A673 (cell line): Measurements from ENCODE around the gene FSTL4. TPM values are rescaled to one million over a fixed set of nuclear protein-coding genes. Genes with fewer than 3 reads are reported as not detected.

ENCODE experiments used
- BruUV-seq: library from RNA; stranded (reverse); fragments of 400-500 nt; replicated peaks from 2 replicates; lab custom pipeline; 2021; lab: Mats Ljungman, UMichigan
- CTCF ChIA-PET: fragments of 300-600 bp; sonication (Branson Sonifier 250); formaldehyde crosslinking; loops from one replicate; lab custom pipeline; 2022; ENCODE audit warnings: antibody characterized with exemption; lab: Charles Lee
- POLR2A ChIA-PET: fragments of 300-600 bp; sonication (Branson Sonifier 250); formaldehyde crosslinking; loops from one replicate; lab custom pipeline; 2022; ENCODE audit warnings: antibody characterized with exemption; ENCODE audit not compliant: low non-redundant PET; lab: Charles Lee
- DNase-seq: peaks from one replicate; pipeline ENCODE4 v3.0.0-alpha.2; 2015; ENCODE audit warnings: low spot score
- H3K27ac ChIP-seq: fragments of 200-600 bp; sonication (generic); 2 replicates; pipeline ENCODE4 v1.5.1; 2016; ENCODE audit warnings: mixed run types, low read depth, mild to moderate bottlenecking, mixed read lengths, antibody characterized with exemption, low read length; ENCODE audit not compliant: poor library complexity, severe bottlenecking
- H3K27me3 ChIP-seq: fragments of 200-600 bp; sonication (generic); replicated peaks from 2 replicates; pipeline ENCODE4 v1.6.1; 2017; ENCODE audit warnings: mixed run types, low read depth, mild to moderate bottlenecking, mixed read lengths, antibody characterized with exemption, low read length; ENCODE audit not compliant: insufficient read depth, poor library complexity
- H3K36me3 ChIP-seq: fragments of 200-600 bp; sonication (generic); 2 replicates; pipeline ENCODE4 v1.6.1; 2016; ENCODE audit warnings: mixed run types, mild to moderate bottlenecking, mixed read lengths, antibody characterized with exemption, low read length; ENCODE audit not compliant: insufficient read depth, poor library complexity, severe bottlenecking
- H3K4me1 ChIP-seq: fragments of 200-600 bp; sonication (generic); 2 replicates; pipeline ENCODE4 v1.6.1; 2017; ENCODE audit warnings: mixed run types, mild to moderate bottlenecking, mixed read lengths, antibody characterized with exemption, low read length; ENCODE audit not compliant: insufficient read depth, poor library complexity, severe bottlenecking
- H3K4me3 ChIP-seq: fragments of 200-600 bp; sonication (generic); 2 replicates; pipeline ENCODE4 v1.5.1; 2016; ENCODE audit warnings: low read depth, mixed run types, mild to moderate bottlenecking, mixed read lengths, low read length; ENCODE audit not compliant: poor library complexity, severe bottlenecking
- H3K9me3 ChIP-seq: fragments of 200-600 bp; sonication (generic); 2 replicates; pipeline ENCODE4 v1.6.1; 2016; ENCODE audit warnings: mixed run types, low read depth, mild to moderate bottlenecking, mixed read lengths, antibody characterized with exemption, low read length; ENCODE audit not compliant: poor library complexity, severe bottlenecking
- EZH2 ChIP-seq: fragments of 200-600 bp; sonication (generic); IDR thresholded peaks from 2 replicates; pipeline ENCODE4 v1.6.1; 2017; ENCODE audit warnings: borderline replicate concordance, low read depth, mild to moderate bottlenecking, mixed read lengths, antibody characterized with exemption, low read length; ENCODE audit not compliant: poor library complexity, severe bottlenecking
- intact Hi-C: fragments of 100-400 bp; cut with micrococcal nuclease; formaldehyde crosslinking; loops from one replicate; pipeline ENCODE4 v1.10.0; 2022; ENCODE audit not compliant: unreplicated experiment
- total RNA-seq: library from RNA; stranded (reverse); gene quantifications from 2 replicates; pipeline ENCODE4 v1.2.3, GENCODE V29; 2021
- TF ChIP-seq, protein P1 (sequence below): fragments of 300-800, 200-600 bp; sonication (generic); conservative IDR thresholded peaks from 2 replicates; pipeline ENCODE4 v1.5.1; 2017; ENCODE audit warnings: low read depth, mild to moderate bottlenecking, antibody characterized with exemption, low read length, moderate library complexity, mixed read lengths

FSTL4 gene
- total RNA-seq, 1 experiment from 2014 or later = 0.86 TPM

DNA sequence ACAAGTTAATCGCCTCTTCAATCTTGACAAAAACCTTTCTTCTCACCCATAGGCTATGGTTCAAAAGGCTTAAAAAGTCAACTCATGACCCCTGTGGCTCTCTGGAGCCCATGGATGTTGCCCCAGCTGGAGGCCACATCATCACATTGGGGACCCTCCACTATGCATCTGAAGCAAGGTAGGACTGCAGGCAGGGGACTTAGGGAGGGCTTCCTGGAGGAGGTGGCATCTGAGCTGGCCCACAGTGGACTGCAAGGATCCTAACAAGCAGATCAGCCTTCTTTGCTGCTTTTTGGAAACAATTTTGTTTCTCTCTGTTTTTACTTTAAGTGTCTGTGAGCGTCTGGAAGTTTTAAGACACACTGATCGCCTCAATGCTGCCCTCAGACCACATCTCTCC is 325.9 kb downstream of the FSTL4 start:
- no TSS peak for BruUV-seq
- no peaks in the 10 kb centered on the region for H3K36me3 ChIP-seq
- CTCF ChIA-PET = no interaction called here
- no peak overlapping the region for H3K4me3 ChIP-seq
- intact Hi-C loops = no loop called here
- no peaks in the 10 kb centered on the region for H3K9me3 ChIP-seq
- TF ChIP-seq, protein P1, sequence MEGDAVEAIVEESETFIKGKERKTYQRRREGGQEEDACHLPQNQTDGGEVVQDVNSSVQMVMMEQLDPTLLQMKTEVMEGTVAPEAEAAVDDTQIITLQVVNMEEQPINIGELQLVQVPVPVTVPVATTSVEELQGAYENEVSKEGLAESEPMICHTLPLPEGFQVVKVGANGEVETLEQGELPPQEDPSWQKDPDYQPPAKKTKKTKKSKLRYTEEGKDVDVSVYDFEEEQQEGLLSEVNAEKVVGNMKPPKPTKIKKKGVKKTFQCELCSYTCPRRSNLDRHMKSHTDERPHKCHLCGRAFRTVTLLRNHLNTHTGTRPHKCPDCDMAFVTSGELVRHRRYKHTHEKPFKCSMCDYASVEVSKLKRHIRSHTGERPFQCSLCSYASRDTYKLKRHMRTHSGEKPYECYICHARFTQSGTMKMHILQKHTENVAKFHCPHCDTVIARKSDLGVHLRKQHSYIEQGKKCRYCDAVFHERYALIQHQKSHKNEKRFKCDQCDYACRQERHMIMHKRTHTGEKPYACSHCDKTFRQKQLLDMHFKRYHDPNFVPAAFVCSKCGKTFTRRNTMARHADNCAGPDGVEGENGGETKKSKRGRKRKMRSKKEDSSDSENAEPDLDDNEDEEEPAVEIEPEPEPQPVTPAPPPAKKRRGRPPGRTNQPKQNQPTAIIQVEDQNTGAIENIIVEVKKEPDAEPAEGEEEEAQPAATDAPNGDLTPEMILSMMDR = no peak
- TF ChIP-seq EZH2 = no peak
- DNase-seq = no peak
- H3K27me3 ChIP-seq = no peaks in the 10 kb centered on the region
- H3K4me1 ChIP-seq = no peaks in the 10 kb centered on the region
- POLR2A ChIA-PET = no interaction called here
- no peak overlapping the region for H3K27ac ChIP-seq

DNA sequence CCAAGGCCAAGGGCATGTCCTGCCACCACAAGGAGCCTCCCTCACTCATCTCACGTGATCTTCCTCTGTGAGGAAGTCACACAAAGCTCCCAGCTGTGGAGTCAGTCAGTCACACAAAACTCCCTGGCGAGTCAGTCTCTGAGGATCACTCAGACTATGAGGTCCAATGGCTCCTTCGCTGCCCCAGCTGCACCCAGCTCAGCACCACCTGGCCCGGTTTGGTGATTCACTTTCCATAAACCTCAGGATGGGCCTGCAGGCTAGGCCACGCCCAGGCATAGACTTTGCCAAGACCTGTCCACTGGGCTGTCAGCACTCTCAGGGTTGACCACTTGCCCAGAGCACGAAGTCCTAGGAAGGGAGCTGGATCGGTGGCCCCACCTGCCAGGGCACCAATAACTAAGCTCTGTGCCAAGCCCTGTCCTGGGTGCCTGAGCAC is 326.7 kb downstream of the FSTL4 start:
- no peak for DNase-seq
- H3K27me3 ChIP-seq = no peaks in the 10 kb centered on the region
- H3K4me1 ChIP-seq = no peaks in the 10 kb centered on the region
- no peak overlapping the region for H3K27ac ChIP-seq
- no peaks in the 10 kb centered on the region for H3K9me3 ChIP-seq
- H3K4me3 ChIP-seq = no peak overlapping the region
- CTCF ChIA-PET = no interaction called here
- no TSS peak for BruUV-seq
- H3K36me3 ChIP-seq = no peaks in the 10 kb centered on the region
- TF ChIP-seq, protein P1 = no peak
- no peak for TF ChIP-seq EZH2
- POLR2A ChIA-PET = no interaction called here
- intact Hi-C loops = no loop called here

DNA sequence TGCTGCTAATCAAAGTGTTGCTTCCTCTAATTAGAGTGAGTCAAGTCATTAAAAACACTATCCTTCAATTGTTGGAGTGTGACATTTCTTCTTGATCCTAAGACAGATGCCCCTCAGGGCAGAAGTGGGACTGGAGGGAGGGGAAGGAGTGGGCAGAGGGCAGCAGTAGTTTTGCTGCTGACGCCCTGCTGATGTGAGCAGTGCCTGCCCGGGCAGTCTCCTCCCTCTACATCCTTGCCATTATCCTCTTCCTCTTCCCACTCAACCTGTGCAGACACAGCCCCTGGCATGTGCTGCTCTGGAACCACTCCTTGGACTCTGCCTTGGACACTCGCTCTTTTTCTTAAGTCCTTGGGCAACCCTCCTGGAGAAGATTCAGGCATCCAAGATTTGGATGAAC is 328.0 kb downstream of the FSTL4 start:
- BruUV-seq = no TSS peak
- intact Hi-C loops = no loop called here
- H3K4me3 ChIP-seq = no peak overlapping the region
- TF ChIP-seq EZH2 = no peak
- TF ChIP-seq, protein P1 = no peak
- H3K27ac ChIP-seq = no peak overlapping the region
- no peaks in the 10 kb centered on the region for H3K9me3 ChIP-seq
- no peak for DNase-seq
- no peaks in the 10 kb centered on the region for H3K36me3 ChIP-seq
- no peaks in the 10 kb centered on the region for H3K4me1 ChIP-seq
- no peaks in the 10 kb centered on the region for H3K27me3 ChIP-seq
- POLR2A ChIA-PET = no interaction called here
- CTCF ChIA-PET = no interaction called here
